HepG2 (cell line): ENCODE data around the gene SERPINA3. TPM values are rescaled to one million over a fixed set of nuclear protein-coding genes. Genes with fewer than 3 reads are reported as not detected.
"Not testable (repeated sequence)": the region's sequence is repeated elsewhere in the genome, so short reads cannot be mapped to it uniquely, and the experiment has no call there.

Source experiments
- ATAC-seq: fragments of 200-7000 bp; cut with Tn5 transposase; 3 replicates; pipeline ENCODE4 v1.9.1; 2020; ENCODE audit warnings: mild to moderate bottlenecking, moderate library complexity
- BruUV-seq: library from RNA; stranded (reverse); fragments of 400-500 nt; replicated peaks from 2 replicates; lab custom pipeline; 2021; lab: Mats Ljungman, UMichigan
- CTCF ChIA-PET: fragments of 300-600 bp; formaldehyde crosslinking; extraction: SDS; loops from one replicate; lab custom pipeline; 2021; ENCODE audit warnings: low total read pairs, inconsistent platforms, low intra/inter-chr PET ratio; lab: Yijun Ruan, JAX
- POLR2A ChIA-PET: fragments of 350-600 bp; sonication (Branson Sonifier 250); formaldehyde crosslinking; loops from one replicate; lab custom pipeline; 2020; ENCODE audit warnings: antibody characterized with exemption, inconsistent platforms; lab: Yijun Ruan, JAX
- DNase-seq: peaks from one replicate; pipeline ENCODE4 v3.0.0-alpha.2; 2015; ENCODE audit warnings: low spot score
- FAIRE-seq: peaks from 3 replicates; lab custom pipeline; 2011; peaks lifted over from hg19 to GRCh38; lab: Jason Lieb, UNC
- H2AFZ ChIP-seq: one replicate; pipeline ENCODE4 v1.6.1; 2011; ENCODE audit warnings: low read length, inconsistent platforms
- H3K27ac ChIP-seq: fragments of 300-600 bp; 3 replicates; pipeline ENCODE4 v1.8.0; 2011; ENCODE audit warnings: mixed run types, mild to moderate bottlenecking, mixed read lengths, low read length, inconsistent platforms; ENCODE audit not compliant: insufficient read depth; ENCODE audit errors: extremely low read length
- H3K27me3 ChIP-seq, 2 experiments: fragments of 200-600 bp in 1 of 2; 2 replicates in 1 of 2; 3 replicates in 1 of 2; pipeline versions ENCODE4 v1.6.0 to v1.8.0; 2011; ENCODE audit warnings: low read length in 2 of 2, mild to moderate bottlenecking in 2 of 2, moderate library complexity in 2 of 2, inconsistent platforms in 1 of 2; ENCODE audit not compliant: insufficient read depth in 2 of 2, control insufficient read depth in 1 of 2
- H3K36me3 ChIP-seq, 2 experiments: fragments of 200-600 bp in 1 of 2; replicated peaks in 1 of 2; 2 replicates in 1 of 2; 3 replicates in 1 of 2; pipeline versions ENCODE4 v1.5.1 to v1.8.0; 2011; ENCODE audit warnings: low read length in 2 of 2, inconsistent platforms in 1 of 2; ENCODE audit not compliant: insufficient read depth in 2 of 2, control insufficient read depth in 1 of 2
- H3K4me1 ChIP-seq: 2 replicates; pipeline ENCODE4 v1.5.1; 2012; ENCODE audit warnings: low read length, inconsistent platforms; ENCODE audit not compliant: insufficient read depth
- H3K4me2 ChIP-seq: 2 replicates; pipeline ENCODE4 v1.6.0; 2011; ENCODE audit warnings: low read depth, low read length, inconsistent platforms
- H3K4me3 ChIP-seq, 3 experiments: fragments of 200-600 bp in 1 of 3; sonication (generic), shearing (Covaris generic) in 1 of 3; replicated peaks in 1 of 3; 2 replicates each; pipeline ENCODE4 v1.5.1; 2011 to 2016; ENCODE audit warnings: low read length in 3 of 3, inconsistent platforms in 2 of 3, low read depth in 2 of 3, mild to moderate bottlenecking in 2 of 3, control low read depth in 1 of 3, mixed read lengths in 1 of 3; ENCODE audit not compliant: insufficient read depth in 1 of 3
- H3K79me2 ChIP-seq: one replicate; pipeline ENCODE4 v1.6.1; 2011; ENCODE audit warnings: low read length, inconsistent platforms; ENCODE audit not compliant: insufficient read depth
- H3K9ac ChIP-seq: 2 replicates; pipeline ENCODE4 v1.6.0; 2011; ENCODE audit warnings: mild to moderate bottlenecking, low read depth, low read length, inconsistent platforms; ENCODE audit not compliant: insufficient read depth
- H3K9me3 ChIP-seq: 2 replicates; pipeline ENCODE4 v1.5.1; 2012; ENCODE audit warnings: mild to moderate bottlenecking, low read length
- H4K20me1 ChIP-seq: 2 replicates; pipeline ENCODE4 v1.6.0; 2011; ENCODE audit warnings: inconsistent platforms, mild to moderate bottlenecking, low read length, moderate library complexity; ENCODE audit not compliant: insufficient read depth
- SMARCC2 ChIP-seq: fragments of 450-650 bp; IDR thresholded peaks from 2 replicates; pipeline ENCODE4 v1.6.1; 2017; ENCODE audit warnings: antibody characterized with exemption, mild to moderate bottlenecking
- ZEB1 ChIP-seq: IDR thresholded peaks from 2 replicates; pipeline ENCODE4 v1.6.1; 2012; ENCODE audit warnings: mild to moderate bottlenecking, low read depth, inconsistent platforms; ENCODE audit not compliant: insufficient replicate concordance
- WGBS: methylation state at CpG from one replicate; pipeline ENCODE4 v1.1.6; 2017; ENCODE audit warnings: low lambda C conversion rate; 5-methylcytosine and 5-hydroxymethylcytosine counted together
- in situ Hi-C: cut with HindIII; loops from 2 replicates; pipeline ENCODE4 v1.10.0; 2017; ENCODE audit warnings: low pct_unique_long_range_greater_than_20kb; ENCODE audit not compliant: extremely low pct_ligation_motif_present
- intact Hi-C: fragments of 100-400 bp; cut with micrococcal nuclease; formaldehyde crosslinking; loops from one replicate; pipeline ENCODE4 v1.10.0; 2022; ENCODE audit not compliant: unreplicated experiment
- polyA plus RNA-seq, 8 experiments: library from polyadenylated mRNA; depleted of rRNA in 3 of 8; stranded (reverse) in 7 of 8; unstranded in 1 of 8; fragments of >200 nt; fragmentation: Illumina TruSeq in 4 of 8; extraction: Trizol in 4 of 8; gene quantifications; 2 replicates each; pipeline versions ENCODE4 v1.2.1 to v1.2.3, GENCODE V29; 2011 to 2016; ENCODE audit warnings: low read depth in 4 of 8, missing spikeins in 1 of 8, mixed read lengths in 1 of 8; ENCODE audit not compliant: insufficient read depth in 1 of 8
- total RNA-seq, 5 experiments: library from RNA; depleted of rRNA; stranded (reverse); fragments of >200 nt; fragmentation: Illumina TruSeq; extraction: Trizol; gene quantifications; 2 replicates each; pipeline ENCODE4 v1.2.3, GENCODE V29; 2016; ENCODE audit warnings: low read depth in 1 of 5

SERPINA3 gene
- total and polyA plus RNA-seq, 2 of the 13 experiments (the other 11 are each of a cell fraction or from before 2014, with no cell fraction given): 825 to 2,200 TPM

DNA sequence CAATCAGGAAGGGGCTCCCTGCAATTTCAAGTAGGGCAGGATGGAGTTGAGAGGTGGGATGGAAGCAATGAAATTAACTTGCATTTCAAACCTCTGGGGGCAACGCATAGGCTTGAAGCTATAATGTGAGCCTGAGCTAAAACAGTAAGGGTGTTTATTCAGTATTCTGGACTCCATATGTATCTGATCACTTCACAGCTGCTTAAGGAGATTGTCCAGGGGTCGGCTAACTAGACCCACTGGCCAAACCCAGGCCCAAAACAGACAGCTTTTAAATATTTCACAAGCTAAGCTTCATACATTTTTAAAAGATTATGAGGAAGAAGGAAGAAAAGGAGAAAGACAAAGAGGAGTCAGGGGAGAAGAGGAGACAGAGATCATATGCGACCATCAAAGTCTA lies 6.8 kb upstream of the SERPINA3 start:
- TF ChIP-seq ZEB1 (no peak), SMARCC2 (no peak)
- no peak for FAIRE-seq
- ChIA-PET CTCF (no interaction called here), POLR2A (interaction anchor here (4.4 to 15.7 kb wide), 2 partner anchors 11 to 13 kb away, joined by 16 to 638 read pairs; partner anchors contain the start of gene SERPINA3)
- WGBS: 85% methylated on average over 3 of the region's 3 CpGs
- Histone ChIP-seq H3K4me1 (peaks cover 63% of the 10 kb centered on the region), H3K9ac (no peak overlapping the region), H3K4me2 (no peak overlapping the region), H3K27me3 (no peaks in the 10 kb centered on the region), H2AFZ (no peak overlapping the region), H3K4me3 (no peak overlapping the region), H3K36me3 (no peaks in the 10 kb centered on the region), H3K27ac (no peak overlapping the region), H3K9me3 (no peaks in the 10 kb centered on the region), H4K20me1 (no peaks in the 10 kb centered on the region), H3K79me2 (no peaks in the 10 kb centered on the region)
- no peak for ATAC-seq
- in situ Hi-C loops: no loop called here
- DNase-seq: no peak
- no TSS peak for BruUV-seq
- intact Hi-C loops: no loop called here

DNA sequence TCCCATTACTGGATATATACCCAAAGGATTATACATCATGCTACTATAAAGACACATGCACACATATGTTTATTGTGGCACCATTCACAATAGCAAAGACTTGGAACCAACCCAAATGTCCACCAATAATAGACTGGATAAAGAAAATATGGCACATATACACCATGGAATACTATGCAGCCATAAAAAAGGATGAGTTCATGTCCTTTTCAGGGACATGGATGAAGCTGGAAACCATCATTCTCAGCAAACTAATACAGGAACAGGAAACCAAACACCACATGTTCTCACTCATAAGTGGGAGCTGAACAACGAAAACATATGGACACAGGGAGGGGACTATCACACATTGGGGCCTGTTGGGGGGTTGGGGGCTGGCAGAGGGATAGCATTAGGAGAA lies 3.2 kb upstream of the SERPINA3 start:
- POLR2A ChIA-PET: interaction anchor here (19.0 kb wide), 1 partner anchor 10 kb away, joined by 638 read pairs; no protein-coding TSS in a partner anchor
- H3K4me2 ChIP-seq, intact Hi-C loops, H3K4me3 ChIP-seq, ATAC-seq, H3K9me3 ChIP-seq, BruUV-seq, in situ Hi-C loops, H3K36me3 ChIP-seq, DNase-seq, H3K27me3 ChIP-seq, H2AFZ ChIP-seq, FAIRE-seq, H3K27ac ChIP-seq, H3K9ac ChIP-seq, CTCF ChIA-PET, H4K20me1 ChIP-seq: not testable (repeated sequence)
- 100% methylated on average over 1 of the region's 1 CpG for WGBS
- Histone ChIP-seq H3K79me2 (peaks cover 21% of the 10 kb centered on the region), H3K4me1 (peaks cover 63% of the 10 kb centered on the region)
